Activated T-helper 2 cell treated with anti-CD3 and anti-CD28 coated beads, Interferon-gamma antibody, Interleukin-2, Interleukin-4, amounts not matched to agents 10 μg/mL and 5 μg/mL and 100 μg/mL, durations not matched to agents 14 hours and 24 hours and 36 hours (primary cell): ENCODE measurements around the gene FER. TPM values are rescaled to one million over a fixed set of nuclear protein-coding genes. Genes with fewer than 3 reads are reported as not detected.

Experiments
- DNase-seq: peaks from one replicate; pipeline ENCODE4 v3.0.0; 2021; ENCODE audit warnings: low spot score
- H3K27ac Mint-ChIP-seq: one replicate; pipeline ENCODE4 v1.8.0; 2021; ENCODE audit warnings: mixed read lengths
- H3K27me3 Mint-ChIP-seq: one replicate; pipeline ENCODE4 v1.8.0; 2021; ENCODE audit warnings: low read depth, mixed read lengths
- H3K36me3 Mint-ChIP-seq: one replicate; pipeline ENCODE4 v1.8.0; 2021; ENCODE audit warnings: low read depth, mixed read lengths
- H3K4me1 Mint-ChIP-seq: one replicate; pipeline ENCODE4 v1.8.0; 2021; ENCODE audit warnings: low read depth, mixed read lengths
- H3K4me3 Mint-ChIP-seq: one replicate; pipeline ENCODE4 v1.8.0; 2021; ENCODE audit warnings: low read depth, mild to moderate bottlenecking, moderate library complexity, mixed read lengths
- H3K9me3 Mint-ChIP-seq: one replicate; pipeline ENCODE4 v1.8.0; 2021; ENCODE audit warnings: mixed read lengths
- intact Hi-C: fragments of 100-400 bp; cut with micrococcal nuclease; formaldehyde crosslinking; loops from one replicate; pipeline ENCODE4 v1.15.1; 2023
- total RNA-seq: library from RNA; stranded (reverse); gene quantifications from 2 replicates; pipeline ENCODE4 v1.2.3, GENCODE V29; 2022

FER gene
- total RNA-seq, 1 donor from 2014 or later = 7.0 TPM

DNA sequence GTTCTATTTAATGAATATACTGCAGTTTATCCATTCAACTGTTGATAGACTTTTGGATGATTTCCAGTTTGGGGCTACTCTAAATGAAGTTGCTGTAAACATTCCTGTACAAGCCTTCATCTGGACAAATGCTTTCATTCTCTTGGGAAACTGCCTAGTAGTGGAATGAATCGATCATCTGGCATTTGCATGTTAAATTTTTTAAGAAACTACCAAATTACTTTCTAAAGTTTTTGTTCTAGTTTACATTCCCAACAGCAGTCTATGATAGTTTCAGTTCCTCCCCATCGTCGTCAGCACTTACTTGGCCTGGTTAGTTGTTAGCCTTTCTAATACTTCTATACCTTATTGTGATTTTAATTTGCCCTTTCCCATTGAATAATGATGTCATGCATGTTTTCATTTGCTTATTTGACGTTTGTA, 306.3 kb downstream of the FER start:
- Mint-ChIP-seq H3K4me1 (no peaks in the 10 kb centered on the region), H3K27me3 (no peaks in the 10 kb centered on the region), H3K4me3 (no peak overlapping the region), H3K36me3 (no peaks in the 10 kb centered on the region), H3K27ac (no peak overlapping the region), H3K9me3 (no peaks in the 10 kb centered on the region)
- intact Hi-C loops = no loop called here
- DNase-seq = no peak

DNA sequence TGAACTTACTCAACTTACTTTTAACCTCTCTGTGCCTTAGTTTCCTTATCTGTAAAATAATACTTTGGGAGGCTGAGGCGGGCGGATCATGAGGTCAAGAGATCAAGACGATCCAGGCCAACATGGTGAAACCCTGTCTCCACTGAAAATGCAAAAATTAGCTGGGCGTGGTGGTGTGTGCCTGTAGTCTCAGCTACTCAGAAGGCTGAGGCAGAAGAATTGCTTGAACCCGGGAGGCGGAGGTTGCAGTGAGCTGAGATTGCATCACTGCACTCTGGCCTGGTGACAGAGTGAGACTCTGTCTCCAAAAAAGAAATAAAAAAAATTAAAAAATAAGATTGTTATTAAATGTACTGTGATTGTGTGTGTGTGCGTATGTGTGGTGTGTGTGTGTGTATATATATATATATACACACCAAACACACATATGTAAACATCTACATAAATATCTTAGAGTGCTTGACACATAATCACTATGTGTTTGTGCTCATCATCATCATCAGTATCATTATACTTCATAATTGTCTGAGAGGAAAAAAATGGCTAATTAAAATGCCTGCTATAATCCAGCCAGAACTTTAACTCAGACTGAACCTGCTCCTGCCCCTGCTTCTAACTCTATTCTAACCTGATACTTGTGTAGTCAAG, 312.8 kb downstream of the FER start:
- no peak overlapping the region for H3K27ac Mint-ChIP-seq
- H3K27me3 Mint-ChIP-seq = no peaks in the 10 kb centered on the region
- no peak for DNase-seq
- no peaks in the 10 kb centered on the region for H3K36me3 Mint-ChIP-seq
- intact Hi-C loops = no loop called here
- no peaks in the 10 kb centered on the region for H3K4me1 Mint-ChIP-seq
- H3K4me3 Mint-ChIP-seq = no peak overlapping the region
- no peaks in the 10 kb centered on the region for H3K9me3 Mint-ChIP-seq

DNA sequence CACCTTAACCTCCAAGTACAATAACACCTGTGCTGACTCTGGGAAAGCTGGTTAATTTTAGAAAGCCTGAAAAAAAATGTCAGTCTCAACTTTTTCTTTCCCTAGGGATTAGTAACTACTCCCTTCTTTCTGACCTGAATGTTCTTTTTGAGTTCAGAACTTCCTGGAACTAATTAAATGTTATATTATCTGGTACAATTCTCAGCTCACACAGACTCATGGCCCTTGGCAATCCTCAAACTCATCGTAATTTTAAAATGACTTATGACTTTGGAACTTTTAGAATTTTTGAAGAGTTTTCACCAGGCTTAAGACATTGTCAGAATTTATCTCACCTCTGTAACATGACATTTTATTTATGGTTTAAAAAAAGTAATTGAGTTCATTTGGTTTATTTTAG, 315.0 kb downstream of the FER start:
- DNase-seq = no peak
- H3K36me3 Mint-ChIP-seq = no peaks in the 10 kb centered on the region
- no peak overlapping the region for H3K27ac Mint-ChIP-seq
- intact Hi-C loops = no loop called here
- no peak overlapping the region for H3K4me3 Mint-ChIP-seq
- no peaks in the 10 kb centered on the region for H3K4me1 Mint-ChIP-seq
- no peaks in the 10 kb centered on the region for H3K9me3 Mint-ChIP-seq
- H3K27me3 Mint-ChIP-seq = no peaks in the 10 kb centered on the region

DNA sequence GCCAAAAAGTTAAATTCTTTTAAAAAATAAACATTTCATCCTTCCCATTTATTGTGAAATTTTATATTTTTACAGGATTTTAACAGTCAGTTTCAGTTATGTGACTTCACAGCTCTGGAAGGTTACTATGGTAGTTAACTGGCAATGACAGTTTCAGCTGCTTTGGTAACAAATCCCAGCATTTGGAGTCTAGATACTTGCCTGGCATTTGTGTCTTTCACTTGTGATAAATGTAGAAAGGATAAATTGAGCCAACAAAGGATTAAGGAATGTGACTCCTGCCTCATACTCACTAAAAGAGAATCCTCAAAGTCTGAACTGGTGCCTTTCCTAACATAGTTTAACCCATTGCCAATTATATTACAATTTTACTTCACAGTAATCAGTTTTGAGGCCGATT, 315.5 kb downstream of the FER start:
- intact Hi-C loops = no loop called here
- no peak overlapping the region for H3K27ac Mint-ChIP-seq
- no peaks in the 10 kb centered on the region for H3K9me3 Mint-ChIP-seq
- DNase-seq = no peak
- H3K4me1 Mint-ChIP-seq = no peaks in the 10 kb centered on the region
- no peaks in the 10 kb centered on the region for H3K27me3 Mint-ChIP-seq
- no peaks in the 10 kb centered on the region for H3K36me3 Mint-ChIP-seq
- H3K4me3 Mint-ChIP-seq = no peak overlapping the region

DNA sequence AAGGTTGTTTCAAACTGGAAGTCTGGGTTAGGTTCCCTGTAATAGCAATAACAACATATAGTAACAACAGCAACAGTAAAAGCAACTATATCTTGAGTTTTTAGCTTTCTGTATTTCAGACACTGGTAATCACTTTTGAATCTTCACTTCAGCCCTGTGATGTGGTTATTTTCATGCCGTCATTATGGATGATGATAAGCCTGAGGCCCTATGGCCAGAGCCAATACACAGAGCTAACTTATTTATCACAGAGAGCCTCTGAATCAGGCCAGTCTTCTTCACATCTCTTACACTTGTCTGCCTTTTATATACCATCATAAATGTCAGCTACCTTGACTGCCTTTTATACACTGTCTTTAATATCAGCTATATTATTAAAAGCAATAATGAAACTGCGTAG, 329.0 kb downstream of the FER start:
- no peaks in the 10 kb centered on the region for H3K9me3 Mint-ChIP-seq
- DNase-seq = no peak
- no peak overlapping the region for H3K27ac Mint-ChIP-seq
- no peak overlapping the region for H3K4me3 Mint-ChIP-seq
- H3K36me3 Mint-ChIP-seq = no peaks in the 10 kb centered on the region
- intact Hi-C loops = no loop called here
- no peaks in the 10 kb centered on the region for H3K4me1 Mint-ChIP-seq
- no peaks in the 10 kb centered on the region for H3K27me3 Mint-ChIP-seq

DNA sequence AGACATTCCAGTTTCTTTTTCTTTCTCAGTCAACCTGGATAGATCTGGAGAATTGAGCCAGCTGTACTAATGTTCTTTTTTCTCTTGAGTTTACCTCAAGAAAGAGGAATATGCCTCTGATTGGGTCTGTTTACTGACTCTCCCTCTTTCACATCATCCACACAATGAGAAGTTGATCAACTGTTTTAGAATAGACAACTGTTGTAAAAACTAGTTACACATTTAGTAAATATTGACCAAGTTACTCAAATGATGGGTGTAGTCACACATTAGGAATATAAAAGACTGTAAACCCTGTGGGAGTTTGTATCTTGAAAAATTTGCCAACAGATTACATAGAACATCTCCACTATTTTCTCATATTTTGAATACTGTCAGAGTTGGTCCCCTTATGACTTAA, 330.8 kb downstream of the FER start:
- Mint-ChIP-seq H3K4me1 (no peaks in the 10 kb centered on the region), H3K36me3 (no peaks in the 10 kb centered on the region), H3K27ac (no peak overlapping the region), H3K4me3 (no peak overlapping the region), H3K9me3 (no peaks in the 10 kb centered on the region), H3K27me3 (no peaks in the 10 kb centered on the region)
- DNase-seq = no peak
- intact Hi-C loops = no loop called here

DNA sequence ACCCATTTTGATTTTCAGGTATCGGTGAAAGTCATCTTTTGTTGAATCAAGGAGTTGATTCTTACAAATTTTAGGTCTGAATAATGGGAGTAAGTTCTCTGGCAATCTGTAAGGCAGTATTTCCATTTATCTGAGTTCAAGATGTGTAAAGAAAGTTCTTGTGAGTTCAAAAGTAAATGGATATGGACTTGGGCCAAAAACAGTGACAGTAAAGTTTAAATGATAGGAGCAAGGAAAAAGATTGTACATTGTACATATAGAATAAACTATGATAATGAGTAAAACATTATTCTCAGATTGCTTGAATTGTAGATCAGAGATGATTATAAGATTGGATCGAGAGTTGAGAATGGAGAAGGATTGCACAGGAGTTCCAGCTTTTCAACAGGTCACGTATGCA, 332.8 kb downstream of the FER start:
- Mint-ChIP-seq H3K27ac (no peak overlapping the region), H3K9me3 (no peaks in the 10 kb centered on the region), H3K27me3 (no peaks in the 10 kb centered on the region), H3K4me3 (no peak overlapping the region), H3K36me3 (no peaks in the 10 kb centered on the region), H3K4me1 (no peaks in the 10 kb centered on the region)
- intact Hi-C loops = no loop called here
- DNase-seq = no peak

DNA sequence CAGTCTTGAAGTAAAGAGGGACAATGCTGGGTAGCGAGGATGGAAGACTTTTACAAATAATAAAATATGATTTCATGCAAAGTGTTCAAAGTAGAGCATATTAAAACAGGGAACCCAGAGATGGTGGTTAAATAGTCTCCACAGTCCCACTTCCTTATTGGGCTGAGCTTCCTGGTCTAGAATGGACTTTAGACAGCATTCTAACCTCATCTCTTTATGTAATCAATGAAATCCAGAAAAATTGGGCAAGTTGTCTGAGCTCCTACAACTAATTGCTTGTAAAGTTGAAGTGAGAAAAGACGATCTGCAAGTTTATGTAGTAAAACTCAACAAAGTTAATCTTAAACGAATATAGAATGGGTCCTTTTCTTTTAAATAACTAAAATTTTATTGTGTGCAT, 333.2 kb downstream of the FER start:
- intact Hi-C loops = no loop called here
- no peak overlapping the region for H3K4me3 Mint-ChIP-seq
- H3K9me3 Mint-ChIP-seq = no peaks in the 10 kb centered on the region
- no peaks in the 10 kb centered on the region for H3K36me3 Mint-ChIP-seq
- H3K4me1 Mint-ChIP-seq = no peaks in the 10 kb centered on the region
- H3K27ac Mint-ChIP-seq = no peak overlapping the region
- DNase-seq = no peak
- H3K27me3 Mint-ChIP-seq = no peaks in the 10 kb centered on the region

DNA sequence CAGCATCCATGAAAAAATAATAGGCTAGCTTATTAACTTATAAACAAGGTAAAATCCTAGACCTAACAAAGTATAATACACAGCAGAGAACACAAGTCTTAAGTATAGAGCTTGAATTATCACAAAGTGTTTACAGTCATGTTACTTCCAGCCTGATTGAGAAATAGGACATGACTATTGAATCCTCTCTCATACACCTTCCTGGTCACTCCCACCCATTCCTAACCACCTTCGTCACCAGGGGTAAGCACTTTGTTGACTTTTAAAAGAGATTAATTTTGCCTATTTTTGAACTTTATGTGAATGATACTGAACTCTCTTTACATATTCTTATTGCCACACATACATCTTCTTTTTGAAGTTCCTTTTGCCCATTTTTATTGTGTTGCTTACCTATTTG, 336.2 kb downstream of the FER start:
- intact Hi-C loops = no loop called here
- H3K27ac Mint-ChIP-seq = no peak overlapping the region

DNA sequence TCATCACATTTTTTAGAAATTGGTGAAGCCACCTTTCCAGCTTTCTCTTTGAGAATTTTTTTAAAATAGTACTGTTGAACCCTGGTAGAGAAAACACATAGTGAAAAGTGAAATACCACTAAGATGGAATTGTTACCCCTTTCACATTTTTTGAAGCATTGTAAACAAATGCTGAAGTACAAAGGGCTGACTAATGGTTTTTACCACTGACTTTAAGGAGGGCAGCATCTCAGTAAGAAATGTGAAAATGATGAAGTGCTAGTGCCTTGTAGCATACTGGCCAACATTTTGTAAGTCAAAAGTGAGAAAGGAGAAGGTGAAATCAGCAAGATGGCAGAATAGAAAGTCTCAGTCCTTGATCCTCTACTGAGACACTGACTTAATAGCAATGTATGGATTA, 341.5 kb downstream of the FER start:
- intact Hi-C loops = no loop called here
- Mint-ChIP-seq H3K36me3 (no peaks in the 10 kb centered on the region), H3K4me3 (no peak overlapping the region), H3K27ac (no peak overlapping the region), H3K9me3 (no peaks in the 10 kb centered on the region), H3K4me1 (no peaks in the 10 kb centered on the region), H3K27me3 (no peaks in the 10 kb centered on the region)
- no peak for DNase-seq

More for the DNA sequence above, 336.2 kb downstream of the FER start:
- Mint-ChIP-seq H3K9me3 (no peaks in the 10 kb centered on the region), H3K36me3 (no peaks in the 10 kb centered on the region), H3K4me3 (no peak overlapping the region), H3K27me3 (no peaks in the 10 kb centered on the region), H3K4me1 (no peaks in the 10 kb centered on the region)
- no peak for DNase-seq

DNA sequence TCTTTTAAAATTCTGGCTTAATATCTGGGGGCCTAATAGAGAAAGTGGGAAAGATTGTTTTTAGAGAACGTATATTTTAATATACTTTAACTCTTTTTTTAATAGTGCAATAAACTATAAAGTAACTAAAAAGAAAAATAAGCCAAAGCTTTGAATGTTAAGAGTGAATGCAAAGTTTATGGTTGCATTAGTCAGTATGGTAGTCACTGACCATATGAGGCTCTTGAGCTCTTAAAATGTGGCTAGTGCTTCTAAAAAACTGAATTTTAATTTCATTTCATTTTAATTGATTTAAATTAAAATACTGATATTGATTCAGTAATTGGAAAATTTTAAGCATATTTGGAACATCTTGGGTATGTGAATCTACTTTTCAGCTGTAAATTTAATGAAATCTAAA, 351.4 kb downstream of the FER start:
- no peak for DNase-seq
- no peaks in the 10 kb centered on the region for H3K36me3 Mint-ChIP-seq
- no peak overlapping the region for H3K4me3 Mint-ChIP-seq
- intact Hi-C loops = no loop called here
- no peaks in the 10 kb centered on the region for H3K27me3 Mint-ChIP-seq
- no peaks in the 10 kb centered on the region for H3K4me1 Mint-ChIP-seq
- H3K27ac Mint-ChIP-seq = no peak overlapping the region
- H3K9me3 Mint-ChIP-seq = no peaks in the 10 kb centered on the region

DNA sequence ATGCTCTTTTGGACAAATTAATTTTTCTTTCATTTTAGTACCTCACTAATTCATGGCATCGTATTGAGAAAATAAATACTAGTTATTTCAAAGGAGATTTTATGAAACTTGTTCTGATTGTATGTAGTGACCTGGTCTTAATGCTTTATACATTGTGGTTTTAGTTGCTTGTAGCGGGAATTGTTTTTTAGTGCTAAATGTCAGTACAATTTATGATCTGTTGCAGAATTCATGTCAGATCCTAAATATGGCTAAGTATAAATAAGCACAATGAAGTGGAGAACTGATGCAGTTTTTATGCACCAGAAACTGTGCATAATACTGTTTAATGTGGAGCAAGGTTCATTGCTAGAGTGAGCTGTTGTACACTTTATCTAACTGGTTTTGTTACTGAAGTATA, 353.3 kb downstream of the FER start:
- H3K4me1 Mint-ChIP-seq = no peaks in the 10 kb centered on the region
- no peak overlapping the region for H3K4me3 Mint-ChIP-seq
- H3K9me3 Mint-ChIP-seq = no peaks in the 10 kb centered on the region
- H3K27me3 Mint-ChIP-seq = no peaks in the 10 kb centered on the region
- no peaks in the 10 kb centered on the region for H3K36me3 Mint-ChIP-seq
- intact Hi-C loops = no loop called here
- no peak overlapping the region for H3K27ac Mint-ChIP-seq
- no peak for DNase-seq

DNA sequence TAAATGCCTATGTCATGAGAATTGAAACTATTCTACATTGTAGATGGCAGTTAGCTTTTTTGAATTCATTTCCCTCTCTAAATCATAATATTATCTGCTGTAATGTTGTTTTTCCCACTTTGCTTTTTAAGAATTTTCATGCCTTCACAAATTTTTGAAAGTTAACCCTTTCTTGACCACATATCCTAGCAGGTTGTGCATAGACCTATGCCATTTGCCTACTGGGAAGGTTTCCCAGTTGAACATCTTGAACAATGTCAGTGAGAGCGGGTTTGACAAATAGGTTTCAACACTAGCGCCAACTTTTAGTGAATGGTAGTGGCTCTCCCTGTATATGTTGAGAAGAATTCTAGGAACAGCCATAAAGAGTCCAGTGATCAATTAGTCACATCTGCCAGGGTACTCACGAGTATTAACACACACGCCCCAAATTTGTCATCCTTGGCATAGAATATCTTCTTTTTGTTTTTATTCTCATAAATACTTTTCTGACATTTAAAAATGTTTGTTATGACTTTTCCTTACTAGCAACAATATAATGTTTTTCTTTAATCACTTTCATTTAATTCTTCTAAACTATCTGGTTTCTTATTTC, 354.5 kb downstream of the FER start:
- DNase-seq = no peak
- Mint-ChIP-seq H3K27ac (no peak overlapping the region), H3K36me3 (no peaks in the 10 kb centered on the region), H3K4me1 (no peaks in the 10 kb centered on the region), H3K4me3 (no peak overlapping the region), H3K9me3 (no peaks in the 10 kb centered on the region), H3K27me3 (no peaks in the 10 kb centered on the region)
- intact Hi-C loops = no loop called here
